Prostate gland (tissue), 2 donors: ENCODE results near the gene CFAP221. TPM values are rescaled to one million over a fixed set of nuclear protein-coding genes. Genes with fewer than 3 reads are reported as not detected.

Experiments
- DNase-seq: peaks from one replicate; pipeline ENCODE4 v3.0.0-alpha.2; 2019; ENCODE audit warnings: low spot score
- H3K27ac ChIP-seq, 2 donors: fragments of 200-600 bp; sonication (generic); 2 replicates each; pipeline ENCODE4 v1.5.1; 2017 to 2019
- H3K27me3 ChIP-seq: fragments of 200-600 bp; sonication (generic); replicated peaks from 2 replicates; pipeline ENCODE4 v1.5.1; 2019; ENCODE audit not compliant: insufficient read depth
- H3K36me3 ChIP-seq, 2 donors: fragments of 200-600 bp; sonication (generic); 1 replicate in 1 of 2; 2 replicates in 1 of 2; pipeline versions ENCODE4 v1.5.1 to v1.8.1; 2017 to 2019
- H3K4me1 ChIP-seq: fragments of 200-600 bp; sonication (generic); replicated peaks from 2 replicates; pipeline ENCODE4 v1.5.1; 2019
- H3K4me3 ChIP-seq, 2 donors: fragments of 200-600 bp; sonication (generic); 2 replicates each; pipeline ENCODE4 v1.5.1; 2017 to 2019
- H3K9me3 ChIP-seq: fragments of 200-600 bp; sonication (generic); 2 replicates; pipeline ENCODE4 v1.5.1; 2017
- POLR2A ChIP-seq: fragments of 450-650 bp; IDR thresholded peaks from one replicate; pipeline ENCODE4 v1.6.1; 2016; ENCODE audit warnings: antibody characterized with exemption, mild to moderate bottlenecking
- POLR2AphosphoS5 ChIP-seq: sonication (generic); formaldehyde crosslinking; IDR thresholded peaks from one replicate; pipeline ENCODE4 v1.6.1; 2017; ENCODE audit warnings: antibody characterized with exemption
- WGBS: methylation state at CpG from one replicate; pipeline ENCODE4 v1.1.5; 2018; 5-methylcytosine and 5-hydroxymethylcytosine counted together
- intact Hi-C: fragments of 100-400 bp; cut with DNase I; formaldehyde crosslinking; loops from one replicate; pipeline ENCODE4 v1.14.2; 2022
- total RNA-seq, 2 donors: library from RNA; depleted of rRNA; stranded (reverse); fragments of >200 nt; gene quantifications; one replicate each; pipeline ENCODE4 v1.1.0, GENCODE V29; 2016
- TF ChIP-seq, protein P1 (sequence below), 4 experiments: fragments of 200-600 bp in 2 of 4; fragments of 450-650 bp in 2 of 4; sonication (generic) in 2 of 4; IDR thresholded peaks; 1 replicate in 3 of 4; 2 replicates in 1 of 4; pipeline ENCODE4 v1.5.1; 2016 to 2019; ENCODE audit warnings: antibody characterized with exemption in 4 of 4, mild to moderate bottlenecking in 2 of 4, moderate library complexity in 2 of 4

CFAP221 gene
- total RNA-seq, 2 donors from 2014 or later: 18.3 TPM; not detected in 1

DNA sequence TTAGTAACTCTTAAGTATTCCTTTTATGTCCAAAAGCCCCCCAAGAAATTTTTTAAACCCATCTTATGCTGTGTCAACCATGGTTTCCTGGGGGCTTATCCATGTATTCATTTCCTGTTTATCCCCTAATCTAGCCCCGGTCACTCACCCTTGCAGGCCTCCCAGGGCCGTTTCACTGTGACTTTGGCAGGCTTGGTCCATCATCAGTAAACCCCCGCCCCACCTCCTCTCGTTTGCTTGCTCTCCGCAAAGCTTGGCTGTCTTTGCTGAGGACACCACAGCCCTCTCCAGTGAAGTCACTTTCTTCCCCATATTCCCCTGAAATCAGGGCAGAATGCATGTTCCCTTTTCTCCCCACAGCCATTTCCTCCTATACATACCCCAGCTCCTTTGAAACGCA is 127.5 kb downstream of the CFAP221 start:
- H3K27me3 ChIP-seq: no peaks in the 10 kb centered on the region
- H3K9me3 ChIP-seq: no peaks in the 10 kb centered on the region
- H3K27ac ChIP-seq: no peak overlapping the region
- intact Hi-C loops: no loop called here
- DNase-seq: no peak
- H3K4me1 ChIP-seq: no peaks in the 10 kb centered on the region
- no peak overlapping the region for H3K4me3 ChIP-seq
- WGBS: 63% methylated on average over 6 of the region's 6 CpGs
- no peaks in the 10 kb centered on the region for H3K36me3 ChIP-seq
- TF ChIP-seq POLR2A (no peak), POLR2AphosphoS5 (no peak)
- TF ChIP-seq, protein P1, sequence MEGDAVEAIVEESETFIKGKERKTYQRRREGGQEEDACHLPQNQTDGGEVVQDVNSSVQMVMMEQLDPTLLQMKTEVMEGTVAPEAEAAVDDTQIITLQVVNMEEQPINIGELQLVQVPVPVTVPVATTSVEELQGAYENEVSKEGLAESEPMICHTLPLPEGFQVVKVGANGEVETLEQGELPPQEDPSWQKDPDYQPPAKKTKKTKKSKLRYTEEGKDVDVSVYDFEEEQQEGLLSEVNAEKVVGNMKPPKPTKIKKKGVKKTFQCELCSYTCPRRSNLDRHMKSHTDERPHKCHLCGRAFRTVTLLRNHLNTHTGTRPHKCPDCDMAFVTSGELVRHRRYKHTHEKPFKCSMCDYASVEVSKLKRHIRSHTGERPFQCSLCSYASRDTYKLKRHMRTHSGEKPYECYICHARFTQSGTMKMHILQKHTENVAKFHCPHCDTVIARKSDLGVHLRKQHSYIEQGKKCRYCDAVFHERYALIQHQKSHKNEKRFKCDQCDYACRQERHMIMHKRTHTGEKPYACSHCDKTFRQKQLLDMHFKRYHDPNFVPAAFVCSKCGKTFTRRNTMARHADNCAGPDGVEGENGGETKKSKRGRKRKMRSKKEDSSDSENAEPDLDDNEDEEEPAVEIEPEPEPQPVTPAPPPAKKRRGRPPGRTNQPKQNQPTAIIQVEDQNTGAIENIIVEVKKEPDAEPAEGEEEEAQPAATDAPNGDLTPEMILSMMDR (IDR thresholded peaks at IDR 0.05): no peak

DNA sequence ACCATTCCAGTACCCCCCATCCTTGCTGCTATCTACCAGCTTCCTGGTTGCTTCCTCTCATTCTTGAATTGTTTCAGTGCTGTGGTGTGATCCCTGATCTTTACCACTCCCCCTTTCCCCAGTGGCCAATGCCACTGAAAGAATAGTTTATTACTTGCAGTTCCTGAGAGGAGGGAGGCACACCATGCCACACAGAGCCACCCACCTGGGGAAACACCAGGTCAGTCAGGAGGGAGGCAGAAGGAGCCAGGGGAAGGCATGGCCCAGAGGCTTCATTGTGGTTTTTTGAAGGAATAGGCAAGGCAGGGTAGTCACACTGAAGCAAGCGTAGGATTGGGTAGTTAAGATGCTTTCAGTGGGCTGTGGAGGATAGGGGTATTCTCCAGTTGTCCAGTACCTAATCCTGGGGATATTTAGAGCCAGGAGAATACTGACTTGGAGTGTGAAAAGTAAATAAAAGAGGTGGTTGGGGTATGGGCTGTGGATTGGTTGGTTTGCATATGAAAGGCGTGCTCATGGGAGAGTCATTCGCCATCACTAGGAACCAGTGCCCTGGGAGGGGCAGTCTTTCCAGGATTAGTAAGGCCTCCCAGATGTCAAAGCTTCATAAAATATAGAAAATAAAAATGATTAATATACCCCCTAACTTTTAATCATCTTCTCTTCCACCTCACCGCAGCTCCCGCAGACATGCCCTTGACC is 128.1 kb downstream of the CFAP221 start:
- WGBS: 96% methylated on average over 5 of the region's 5 CpGs
- no peaks in the 10 kb centered on the region for H3K9me3 ChIP-seq
- intact Hi-C loops: no loop called here
- H3K27me3 ChIP-seq: no peaks in the 10 kb centered on the region
- H3K27ac ChIP-seq: no peak overlapping the region
- DNase-seq: no peak
- no peak overlapping the region for H3K4me3 ChIP-seq
- H3K36me3 ChIP-seq: no peaks in the 10 kb centered on the region
- H3K4me1 ChIP-seq: no peaks in the 10 kb centered on the region
- TF ChIP-seq POLR2AphosphoS5 (no peak), POLR2A (no peak)
- TF ChIP-seq, protein P1 (IDR thresholded peaks at IDR 0.05): no peak

DNA sequence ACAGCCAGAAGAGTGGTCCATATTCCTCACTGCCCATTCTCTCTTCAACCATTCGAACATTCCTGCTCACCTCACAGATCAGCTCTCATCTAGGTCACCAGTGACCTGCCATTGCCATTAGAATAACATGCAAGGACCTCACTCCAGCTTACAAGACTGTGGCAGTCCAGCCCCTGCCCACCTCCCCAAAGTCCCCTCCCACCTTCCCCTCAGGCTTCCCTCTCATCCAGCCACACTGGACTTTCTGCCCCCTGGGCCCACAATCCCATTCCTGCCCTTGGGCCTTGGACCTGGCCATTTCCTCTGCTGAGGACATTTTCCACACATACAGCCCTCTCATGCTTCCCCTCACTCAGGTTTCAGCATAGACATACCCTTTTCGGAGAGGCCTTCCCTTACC is 129.5 kb downstream of the CFAP221 start:
- Histone ChIP-seq H3K9me3 (no peaks in the 10 kb centered on the region), H3K4me3 (no peak overlapping the region), H3K27ac (no peak overlapping the region), H3K4me1 (no peaks in the 10 kb centered on the region), H3K27me3 (no peaks in the 10 kb centered on the region), H3K36me3 (no peaks in the 10 kb centered on the region)
- 100% methylated on average over 2 of the region's 2 CpGs for WGBS
- no peak for DNase-seq
- TF ChIP-seq, protein P1 (IDR thresholded peaks at IDR 0.05): no peak
- TF ChIP-seq POLR2AphosphoS5 (no peak), POLR2A (no peak)
- intact Hi-C loops: no loop called here

DNA sequence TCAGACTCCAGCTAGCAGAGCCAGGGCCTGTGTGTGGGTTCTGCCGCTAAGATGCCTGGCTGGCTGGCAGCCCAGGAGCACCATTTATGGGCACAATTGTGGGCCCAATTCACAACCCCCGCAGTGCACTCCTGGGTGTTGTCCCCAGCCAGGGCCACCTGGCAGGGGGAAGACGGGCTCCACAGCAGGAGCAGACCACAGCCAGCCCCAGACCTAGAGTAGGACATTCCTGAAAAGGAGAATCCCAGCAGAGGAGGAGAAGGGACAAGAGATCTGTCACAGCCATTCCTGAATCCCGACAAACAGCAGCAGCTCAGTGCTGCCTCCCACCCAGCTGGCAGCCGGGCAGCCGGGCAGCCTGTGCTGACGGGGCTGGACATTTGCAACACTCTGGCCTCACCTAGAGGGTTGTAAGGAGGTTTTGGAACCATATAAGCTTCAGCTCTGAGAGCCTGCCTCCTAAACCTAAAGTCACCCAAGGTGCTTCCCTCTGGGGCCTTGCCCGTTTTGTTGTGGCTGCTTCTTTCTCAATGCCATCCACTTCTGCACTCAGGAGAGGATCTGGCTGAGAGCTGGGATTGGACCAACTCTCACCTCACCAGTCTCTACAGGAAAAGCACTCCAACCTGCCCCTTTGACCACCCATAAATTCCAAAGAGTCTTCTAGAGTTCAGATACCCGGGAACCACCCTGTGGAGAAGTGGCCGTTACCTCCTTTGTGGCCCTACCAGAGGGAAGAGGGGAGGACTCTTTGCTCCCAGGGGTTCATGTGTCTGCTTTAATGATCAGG is 130.7 kb downstream of the CFAP221 start:
- H3K4me3 ChIP-seq: no peak overlapping the region
- TF ChIP-seq, protein P1 (IDR thresholded peaks at IDR 0.05): no peak
- TF ChIP-seq POLR2AphosphoS5: no peak
- TF ChIP-seq POLR2A: no peak
- H3K9me3 ChIP-seq: no peaks in the 10 kb centered on the region
- H3K4me1 ChIP-seq: no peaks in the 10 kb centered on the region
- 66% methylated on average over 10 of the region's 10 CpGs for WGBS
- H3K36me3 ChIP-seq: no peaks in the 10 kb centered on the region
- DNase-seq: no peak
- H3K27me3 ChIP-seq: no peaks in the 10 kb centered on the region
- H3K27ac ChIP-seq: no peak overlapping the region
- intact Hi-C loops: no loop called here
